H9 (cell line): ENCODE results near the gene PDIA6. TPM values are rescaled to one million over a fixed set of nuclear protein-coding genes. Genes with fewer than 3 reads are reported as not detected.

Experiments
- DNase-seq: peaks from one replicate; pipeline ENCODE4 v3.0.0-alpha.2; 2017
- H2AFZ ChIP-seq: one replicate; pipeline ENCODE4 v1.6.1; 2013; ENCODE audit warnings: mild to moderate bottlenecking, low read length, control low read depth, moderate library complexity
- H2AK5ac ChIP-seq: 2 replicates; pipeline ENCODE4 v1.6.1; 2013; ENCODE audit warnings: low read length, control low read depth, mixed read lengths; ENCODE audit not compliant: insufficient read length
- H2BK120ac ChIP-seq: one replicate; pipeline ENCODE4 v1.6.1; 2013; ENCODE audit warnings: low read depth, mild to moderate bottlenecking, low read length, control low read depth, inconsistent platforms; ENCODE audit not compliant: poor library complexity, severe bottlenecking
- H2BK12ac ChIP-seq: 2 replicates; pipeline ENCODE4 v1.6.1; 2013; ENCODE audit warnings: low read length, control low read depth, mixed read lengths, low read depth; ENCODE audit not compliant: insufficient read length
- H2BK15ac ChIP-seq: 2 replicates; pipeline ENCODE4 v1.6.1; 2013; ENCODE audit warnings: low read depth, low read length, control low read depth
- H2BK20ac ChIP-seq: one replicate; pipeline ENCODE4 v1.6.1; 2013; ENCODE audit warnings: low read depth, mild to moderate bottlenecking, low read length, control low read depth, inconsistent platforms; ENCODE audit not compliant: poor library complexity, severe bottlenecking
- H2BK5ac ChIP-seq: 2 replicates; pipeline ENCODE4 v1.6.1; 2013; ENCODE audit warnings: low read length, control low read depth, mixed read lengths; ENCODE audit not compliant: insufficient read length
- H3K14ac ChIP-seq: 2 replicates; pipeline ENCODE4 v1.6.1; 2013; ENCODE audit warnings: low read length, control low read depth; ENCODE audit not compliant: insufficient read depth
- H3K18ac ChIP-seq: 2 replicates; pipeline ENCODE4 v1.6.1; 2013; ENCODE audit warnings: low read depth, mild to moderate bottlenecking, mixed read lengths, low read length, control low read depth; ENCODE audit not compliant: insufficient read length
- H3K23ac ChIP-seq: 2 replicates; pipeline ENCODE4 v1.6.1; 2013; ENCODE audit warnings: low read length, control low read depth, mixed read lengths, low read depth; ENCODE audit not compliant: insufficient read length
- H3K23me2 ChIP-seq: 2 replicates; pipeline ENCODE4 v1.6.1; 2013; ENCODE audit warnings: low read depth, mild to moderate bottlenecking, mixed read lengths, low read length, control low read depth; ENCODE audit not compliant: insufficient read length, poor library complexity, severe bottlenecking
- H3K27ac ChIP-seq: 2 replicates; pipeline ENCODE4 v1.5.1; 2013; ENCODE audit warnings: low read length, control low read depth, mixed read lengths, low read depth; ENCODE audit not compliant: insufficient read length
- H3K27me3 ChIP-seq: 2 replicates; pipeline ENCODE4 v1.6.1; 2013; ENCODE audit warnings: low read length, control low read depth, inconsistent platforms; ENCODE audit not compliant: insufficient read depth
- H3K4ac ChIP-seq: 2 replicates; pipeline ENCODE4 v1.6.1; 2013; ENCODE audit warnings: low read depth, mild to moderate bottlenecking, control low read depth, inconsistent platforms, low read length, moderate library complexity
- H3K4me1 ChIP-seq: 2 replicates; pipeline ENCODE4 v1.6.1; 2013; ENCODE audit warnings: low read length, control low read depth, inconsistent platforms; ENCODE audit not compliant: insufficient read depth
- H3K4me2 ChIP-seq: 2 replicates; pipeline ENCODE4 v1.6.1; 2013; ENCODE audit warnings: low read length, control low read depth, mixed read lengths; ENCODE audit not compliant: insufficient read length, insufficient read depth
- H3K56ac ChIP-seq: 2 replicates; pipeline ENCODE4 v1.6.1; 2013; ENCODE audit warnings: low read depth, mild to moderate bottlenecking, mixed read lengths, low read length, control low read depth; ENCODE audit not compliant: insufficient read length
- H3K79me1 ChIP-seq: 2 replicates; pipeline ENCODE4 v1.6.1; 2013; ENCODE audit warnings: low read depth, mild to moderate bottlenecking, moderate library complexity, low read length, control low read depth, inconsistent platforms; ENCODE audit not compliant: insufficient read depth, poor library complexity, severe bottlenecking
- H3K79me2 ChIP-seq: 2 replicates; pipeline ENCODE4 v1.6.1; 2013; ENCODE audit warnings: low read length, control low read depth, inconsistent platforms; ENCODE audit not compliant: insufficient read depth
- H3K9ac ChIP-seq: 2 replicates; pipeline ENCODE4 v1.6.1; 2013; ENCODE audit warnings: low read length, control low read depth, mixed read lengths; ENCODE audit not compliant: insufficient read length; ENCODE audit errors: extremely low read depth
- H3K9me3 ChIP-seq: one replicate; pipeline ENCODE4 v1.6.1; 2013; ENCODE audit warnings: low read depth, low read length, inconsistent platforms; ENCODE audit not compliant: control insufficient read depth
- H3T11ph ChIP-seq: one replicate; pipeline ENCODE4 v1.6.1; 2013; ENCODE audit warnings: mild to moderate bottlenecking, low read length, control low read depth, inconsistent platforms
- H4K20me1 ChIP-seq: one replicate; pipeline ENCODE4 v1.6.1; 2013; ENCODE audit not compliant: control insufficient read depth, insufficient read length, insufficient read depth
- H4K5ac ChIP-seq: 2 replicates; pipeline ENCODE4 v1.6.1; 2013; ENCODE audit warnings: low read depth, mild to moderate bottlenecking, mixed read lengths, low read length, control low read depth; ENCODE audit not compliant: insufficient read length
- H4K8ac ChIP-seq: replicated peaks from 2 replicates; pipeline ENCODE4 v1.6.1; 2013; ENCODE audit warnings: low read length, control low read depth, mixed read lengths, low read depth; ENCODE audit not compliant: insufficient read length
- H4K91ac ChIP-seq: 2 replicates; pipeline ENCODE4 v1.6.1; 2013; ENCODE audit warnings: low read depth, mild to moderate bottlenecking, moderate library complexity, mixed read lengths, low read length, control low read depth; ENCODE audit not compliant: insufficient read length
- H3K27ac Mint-ChIP-seq, 3 experiments: 2 replicates in 2 of 3; 3 replicates in 1 of 3; pipeline ENCODE4 v1.8.0; 2020 to 2021; ENCODE audit warnings: mixed read lengths in 3 of 3, mild to moderate bottlenecking in 1 of 3, moderate library complexity in 1 of 3
- H3K27me3 Mint-ChIP-seq: 2 replicates; pipeline ENCODE4 v1.8.0; 2021; ENCODE audit warnings: low read depth, mild to moderate bottlenecking, moderate library complexity, mixed read lengths
- H3K36me3 Mint-ChIP-seq, 3 experiments: 2 replicates in 2 of 3; 3 replicates in 1 of 3; pipeline ENCODE4 v1.8.0; 2020 to 2021; ENCODE audit warnings: low read depth in 3 of 3, mixed read lengths in 3 of 3; ENCODE audit not compliant: insufficient read depth in 1 of 3
- H3K4me1 Mint-ChIP-seq, 2 experiments: 2 replicates each; pipeline ENCODE4 v1.8.0; 2020; ENCODE audit warnings: mixed read lengths in 2 of 2
- H3K4me3 Mint-ChIP-seq, 2 experiments: 2 replicates in 1 of 2; 3 replicates in 1 of 2; pipeline ENCODE4 v1.8.0; 2020 to 2021; ENCODE audit warnings: mild to moderate bottlenecking in 2 of 2, mixed read lengths in 2 of 2, moderate library complexity in 1 of 2
- H3K9me3 Mint-ChIP-seq, 2 experiments: 2 replicates in 1 of 2; 3 replicates in 1 of 2; pipeline ENCODE4 v1.8.0; 2020; ENCODE audit warnings: mild to moderate bottlenecking in 2 of 2, mixed read lengths in 2 of 2, moderate library complexity in 1 of 2
- WGBS: extraction: QIAGEN DNeasy Blood & Tissue Kit; methylation state at CpG from one replicate; pipeline ENCODE4 v1.1.7; 2013; ENCODE audit warnings: missing lambda C conversion rate, low lambda C conversion rate, mixed read lengths; ENCODE audit not compliant: insufficient read length; ENCODE audit errors: extremely low coverage; 5-methylcytosine and 5-hydroxymethylcytosine counted together
- total RNA-seq: library from RNA; stranded (reverse); gene quantifications from 2 replicates; pipeline ENCODE4 v1.2.1, GENCODE V29; 2021
- TF ChIP-seq, protein P1 (sequence below): fragments of 200-600 bp; sonication (generic); conservative IDR thresholded peaks from 3 replicates; pipeline ENCODE4 v1.8.0; 2021; ENCODE audit warnings: antibody characterized with exemption, mild to moderate bottlenecking

Gene PDIA6
- total RNA-seq, 1 experiment from 2014 or later = 301 TPM

DNA sequence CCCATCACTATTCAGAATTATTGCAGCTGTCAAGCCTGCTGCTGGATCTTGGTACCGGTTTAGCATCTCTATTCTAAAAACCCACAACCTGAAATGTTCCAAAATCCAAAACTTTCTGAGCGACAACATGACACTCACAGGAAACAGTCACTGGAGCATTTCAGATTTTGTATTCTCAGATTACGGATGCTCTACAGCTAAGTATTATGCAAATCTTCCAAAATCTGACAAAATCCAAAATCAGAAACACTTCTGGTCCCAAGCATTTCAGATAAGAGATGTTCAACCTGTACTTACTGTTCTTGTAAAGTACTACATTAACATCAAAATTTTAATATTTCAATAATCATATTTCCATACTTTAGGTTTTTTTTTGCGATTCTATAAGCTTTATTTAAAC is 12.4 kb downstream of the PDIA6 start:
- H3K9me3 Mint-ChIP-seq = no peaks in the 10 kb centered on the region; a peak in 1 of 5 replicates
- Histone ChIP-seq H2BK20ac (no peak overlapping the region), H3K23ac (no peak overlapping the region), H3T11ph (no peak overlapping the region), H3K18ac (no peak overlapping the region), H2AK5ac (no peak overlapping the region), H4K91ac (no peak overlapping the region), H3K9ac (no peak overlapping the region), H3K27me3 (no peaks in the 10 kb centered on the region), H3K4me1 (no peaks in the 10 kb centered on the region; the same call in 1 of the 2 replicates), H2BK120ac (no peak overlapping the region), H3K27ac (no peak overlapping the region), H4K20me1 (no peaks in the 10 kb centered on the region), H3K4ac (no peak overlapping the region), H2BK15ac (no peak overlapping the region), H3K79me1 (peaks cover 14% of the 10 kb centered on the region), H2AFZ (no peak overlapping the region), H3K56ac (no peak overlapping the region), H3K4me2 (no peak overlapping the region), H3K9me3 (no peaks in the 10 kb centered on the region), H3K14ac (no peak overlapping the region), H2BK5ac (no peak overlapping the region), H3K23me2 (no peaks in the 10 kb centered on the region), H4K8ac (no peak overlapping the region), H2BK12ac (no peak overlapping the region), H3K79me2 (peaks cover 14% of the 10 kb centered on the region), H4K5ac (no peak overlapping the region)
- peaks cover 25 to 60% (median 58%) of the 10 kb centered on the region in 3 experiments for H3K36me3 Mint-ChIP-seq
- H3K27me3 Mint-ChIP-seq = no peaks in the 10 kb centered on the region
- 100% methylated on average over 1 of the region's 4 CpGs for WGBS
- no peak for DNase-seq
- TF ChIP-seq, protein P1, sequence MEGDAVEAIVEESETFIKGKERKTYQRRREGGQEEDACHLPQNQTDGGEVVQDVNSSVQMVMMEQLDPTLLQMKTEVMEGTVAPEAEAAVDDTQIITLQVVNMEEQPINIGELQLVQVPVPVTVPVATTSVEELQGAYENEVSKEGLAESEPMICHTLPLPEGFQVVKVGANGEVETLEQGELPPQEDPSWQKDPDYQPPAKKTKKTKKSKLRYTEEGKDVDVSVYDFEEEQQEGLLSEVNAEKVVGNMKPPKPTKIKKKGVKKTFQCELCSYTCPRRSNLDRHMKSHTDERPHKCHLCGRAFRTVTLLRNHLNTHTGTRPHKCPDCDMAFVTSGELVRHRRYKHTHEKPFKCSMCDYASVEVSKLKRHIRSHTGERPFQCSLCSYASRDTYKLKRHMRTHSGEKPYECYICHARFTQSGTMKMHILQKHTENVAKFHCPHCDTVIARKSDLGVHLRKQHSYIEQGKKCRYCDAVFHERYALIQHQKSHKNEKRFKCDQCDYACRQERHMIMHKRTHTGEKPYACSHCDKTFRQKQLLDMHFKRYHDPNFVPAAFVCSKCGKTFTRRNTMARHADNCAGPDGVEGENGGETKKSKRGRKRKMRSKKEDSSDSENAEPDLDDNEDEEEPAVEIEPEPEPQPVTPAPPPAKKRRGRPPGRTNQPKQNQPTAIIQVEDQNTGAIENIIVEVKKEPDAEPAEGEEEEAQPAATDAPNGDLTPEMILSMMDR = no peak
- no peak overlapping the region for H3K4me3 Mint-ChIP-seq
- no peak overlapping the region for H3K27ac Mint-ChIP-seq
- H3K4me1 Mint-ChIP-seq = peaks cover 4 to 12% of the 10 kb centered on the region in 2 experiments
